ENCODE data around the gene ASPSCR1.

The ASPSCR1 gene

GRCh38 chr17:81977211-81977808 is at the start of gene ASPSCR1:
Gene ASPSCR1 (plus strand): TSS chr17:81977629. CDS start chr17:81977647, 18 bp downstream.
- DNase-seq: peak; percentile 91

DNA sequence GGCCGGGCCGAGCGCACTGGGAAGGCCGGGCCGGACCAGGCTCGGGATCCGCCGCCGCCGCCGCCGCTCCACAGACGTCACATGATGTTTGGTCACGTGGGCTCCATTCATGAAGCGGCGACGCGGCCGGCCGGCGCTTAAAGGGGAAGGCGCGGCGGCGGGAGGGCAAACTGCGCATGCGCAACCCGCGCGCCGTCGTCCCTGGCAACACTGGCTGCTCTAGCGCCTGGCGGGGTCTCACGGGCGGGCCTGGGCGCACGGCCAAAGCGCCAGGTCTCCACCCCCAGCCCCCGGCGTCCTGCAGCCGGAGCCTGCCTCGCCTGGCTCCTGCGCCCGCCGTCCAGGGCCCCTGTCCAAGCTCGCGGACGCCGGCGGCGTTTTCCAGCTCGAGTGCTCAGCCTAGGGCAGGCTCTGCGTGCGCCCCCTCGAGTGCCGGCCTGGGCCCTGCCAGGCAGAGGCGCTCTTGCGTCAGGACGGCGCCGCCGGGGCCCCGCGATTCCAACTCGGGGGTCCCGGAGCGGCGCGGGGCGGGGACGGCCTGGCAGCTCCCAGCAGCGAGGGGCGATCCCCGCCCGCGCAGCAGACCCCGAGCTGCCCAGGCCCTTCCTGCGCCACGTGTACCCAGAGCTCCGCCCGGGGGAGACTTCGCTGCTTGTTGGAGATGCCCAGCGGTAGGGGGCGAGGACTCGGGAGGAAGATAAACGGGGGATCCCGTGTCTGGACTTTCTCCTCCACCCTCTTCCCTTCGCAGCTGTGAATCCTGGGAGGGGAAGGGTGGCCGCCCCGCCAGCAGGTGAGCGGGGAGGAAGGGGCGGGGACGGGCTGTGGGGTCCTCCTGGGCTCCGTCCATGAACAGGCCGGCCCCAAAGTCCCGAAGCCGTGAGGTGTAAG is 49.5 kb upstream of the ASPSCR1 start, which contains the start of gene MAFG:
Gene MAFG (minus strand): TSS at position 83 of the 891 bp plus-strand sequence. CDS start 4,550 bp downstream, outside the sequence.
- peak; percentile 86 for DNase-seq

DNA sequence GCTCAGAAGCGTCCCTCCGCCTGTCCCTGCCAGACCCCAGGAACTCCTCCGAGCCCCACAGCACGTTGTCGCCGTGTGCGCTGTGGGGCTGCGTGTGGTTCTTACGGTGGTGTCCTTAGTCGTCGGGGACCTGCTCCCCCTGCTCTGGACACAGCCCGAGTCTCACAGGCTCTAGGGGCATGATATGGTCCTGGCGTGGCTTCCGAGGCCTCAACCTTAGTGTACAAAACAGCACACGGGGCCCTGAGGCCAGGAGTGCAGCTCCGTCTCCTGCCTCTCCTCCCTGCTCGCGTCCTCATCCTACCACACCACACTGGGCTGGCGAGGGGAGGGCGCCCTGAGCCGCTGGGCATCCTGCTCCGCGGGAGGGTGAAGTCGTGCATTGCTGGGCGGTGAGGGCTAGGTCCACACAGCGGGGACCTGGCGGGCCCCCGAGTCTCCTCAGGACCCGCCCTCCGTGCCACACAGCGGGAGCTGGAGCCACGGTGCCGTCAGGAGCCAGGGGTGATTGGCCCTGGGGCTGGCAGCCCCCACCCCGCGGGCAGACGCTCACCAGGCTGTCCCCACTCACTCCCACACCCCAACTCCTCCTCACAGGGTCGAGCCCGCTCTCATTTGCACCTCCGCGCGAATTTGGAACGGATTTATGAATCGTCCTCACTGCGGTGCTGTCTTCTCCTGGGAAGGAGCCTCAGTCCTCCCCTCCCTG is 48.7 kb upstream of the ASPSCR1 start:
- DNase-seq: no peak

DNA sequence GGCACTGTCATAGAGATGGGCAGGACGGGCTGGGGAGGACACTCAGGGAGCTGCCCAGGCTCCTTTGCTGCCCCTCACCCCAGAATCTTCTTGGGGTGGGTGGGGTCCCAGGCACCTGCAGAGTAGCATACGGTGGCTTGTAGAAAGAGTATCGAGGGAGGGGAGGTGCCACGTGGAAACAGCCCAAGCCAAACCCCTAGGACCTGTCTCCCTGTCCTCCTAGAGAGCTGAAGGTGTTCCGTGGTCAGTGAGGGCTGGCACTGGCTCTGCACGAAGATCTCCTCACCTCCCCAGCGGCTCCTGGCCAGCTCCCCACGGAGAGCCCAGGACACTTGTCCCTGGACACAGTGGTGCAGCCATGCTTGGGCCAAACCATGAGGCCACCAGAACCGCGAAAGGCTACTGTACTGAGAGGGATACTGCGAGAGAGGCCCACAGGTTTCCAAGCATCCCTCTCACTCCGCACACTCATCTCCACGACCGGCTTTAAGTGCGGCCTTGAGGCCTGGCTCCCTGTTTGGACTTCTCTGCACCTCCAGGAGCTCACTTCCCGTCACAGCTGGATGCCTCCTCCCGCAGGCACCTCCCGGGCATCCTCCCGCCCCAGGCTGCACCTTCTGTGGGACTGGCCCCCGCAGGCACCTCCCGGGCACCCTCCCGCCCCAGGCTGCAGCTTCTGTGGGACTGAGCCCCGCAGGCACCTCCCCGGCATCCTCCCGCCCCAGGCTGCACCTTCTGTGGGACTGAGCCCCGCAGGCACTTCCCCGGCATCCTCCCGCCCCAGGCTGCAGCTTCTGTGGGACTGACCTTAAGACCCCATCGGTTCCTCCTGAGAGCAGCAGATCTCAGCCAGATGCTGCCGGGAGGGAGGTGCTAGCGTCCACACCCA is 47.9 kb upstream of the ASPSCR1 start:
- DNase-seq: no peak

GRCh38 chr17:81930142-81931125 is 47.0 kb upstream of the ASPSCR1 start:
- no peak for DNase-seq

GRCh38 chr17:81931189-81931556 is 46.3 kb upstream of the ASPSCR1 start:
- DNase-seq: no peak

- DNase-seq: no peak
Measured at GRCh38 chr17:81931557-81932332, 45.7 kb upstream of the ASPSCR1 start.

DNA sequence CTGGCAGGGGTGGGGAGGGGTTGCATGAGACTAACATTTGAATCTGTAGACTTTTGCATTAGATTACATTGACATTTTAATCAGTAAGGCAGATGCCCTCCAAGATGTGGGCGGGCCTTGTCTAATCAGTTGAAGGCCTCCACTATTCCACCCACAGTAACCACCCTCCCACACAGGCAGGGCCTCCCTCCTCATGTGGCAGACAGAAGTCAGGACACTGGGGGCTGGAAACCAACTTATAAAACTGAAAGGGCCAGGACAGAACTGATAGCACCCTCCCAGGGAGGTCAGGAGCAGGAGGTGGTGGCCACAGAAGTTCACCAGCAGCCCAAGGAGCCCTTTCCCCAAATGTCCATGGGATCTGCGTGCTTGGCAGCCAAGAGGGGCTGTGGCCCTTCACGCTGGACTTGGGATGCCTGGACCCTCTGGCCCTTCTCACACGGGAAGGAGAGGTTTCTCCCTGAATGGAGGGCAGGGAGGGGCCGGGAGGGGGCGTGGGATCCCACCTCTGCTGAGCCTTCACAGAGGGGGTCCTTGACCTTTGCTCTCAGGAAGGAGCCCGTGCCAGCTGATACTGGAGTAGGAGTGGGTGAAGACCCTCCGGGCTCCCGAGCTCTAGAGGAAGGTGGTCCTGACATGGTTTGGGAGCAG is 45.0 kb upstream of the ASPSCR1 start:
- DNase-seq: no peak

DNA sequence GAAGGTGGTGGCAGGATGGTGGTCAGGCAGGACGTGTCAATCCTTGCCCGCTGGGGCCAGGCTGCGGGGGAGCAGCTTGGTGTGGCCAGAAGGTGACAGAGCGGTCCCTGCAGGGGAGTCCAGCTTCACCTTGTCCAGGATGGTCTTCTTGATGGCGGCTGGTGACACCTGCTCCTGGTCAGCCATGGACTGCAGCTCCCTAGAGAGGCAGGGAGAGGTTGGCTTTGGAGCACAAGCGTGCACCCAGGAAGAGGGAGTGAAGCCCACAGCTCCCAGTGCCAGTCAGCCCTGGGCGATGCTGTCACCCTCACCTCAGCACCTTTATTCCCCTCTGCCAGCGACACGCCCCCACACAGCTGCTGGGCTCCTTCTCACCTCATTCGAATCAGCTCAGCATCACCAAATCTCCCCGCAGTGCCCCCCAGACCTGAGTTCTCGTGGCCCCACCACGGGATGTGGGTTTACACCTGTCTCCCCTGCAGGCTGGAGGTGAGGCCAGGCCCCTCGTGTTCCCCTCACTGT is 44.2 kb upstream of the ASPSCR1 start:
- DNase-seq: no peak

GRCh38 chr17:81934098-81934757 is 43.2 kb upstream of the ASPSCR1 start:
- DNase-seq: no peak

GRCh38 chr17:81934850-81935708 is 42.4 kb upstream of the ASPSCR1 start:
- no peak for DNase-seq

- DNase-seq: no peak
Measured at GRCh38 chr17:81935709-81936084, 41.7 kb upstream of the ASPSCR1 start.

- DNase-seq: no peak
Measured at GRCh38 chr17:81939218-81939617, 38.2 kb upstream of the ASPSCR1 start.

GRCh38 chr17:81939881-81940385 is 37.5 kb upstream of the ASPSCR1 start:
- no peak for DNase-seq

DNA sequence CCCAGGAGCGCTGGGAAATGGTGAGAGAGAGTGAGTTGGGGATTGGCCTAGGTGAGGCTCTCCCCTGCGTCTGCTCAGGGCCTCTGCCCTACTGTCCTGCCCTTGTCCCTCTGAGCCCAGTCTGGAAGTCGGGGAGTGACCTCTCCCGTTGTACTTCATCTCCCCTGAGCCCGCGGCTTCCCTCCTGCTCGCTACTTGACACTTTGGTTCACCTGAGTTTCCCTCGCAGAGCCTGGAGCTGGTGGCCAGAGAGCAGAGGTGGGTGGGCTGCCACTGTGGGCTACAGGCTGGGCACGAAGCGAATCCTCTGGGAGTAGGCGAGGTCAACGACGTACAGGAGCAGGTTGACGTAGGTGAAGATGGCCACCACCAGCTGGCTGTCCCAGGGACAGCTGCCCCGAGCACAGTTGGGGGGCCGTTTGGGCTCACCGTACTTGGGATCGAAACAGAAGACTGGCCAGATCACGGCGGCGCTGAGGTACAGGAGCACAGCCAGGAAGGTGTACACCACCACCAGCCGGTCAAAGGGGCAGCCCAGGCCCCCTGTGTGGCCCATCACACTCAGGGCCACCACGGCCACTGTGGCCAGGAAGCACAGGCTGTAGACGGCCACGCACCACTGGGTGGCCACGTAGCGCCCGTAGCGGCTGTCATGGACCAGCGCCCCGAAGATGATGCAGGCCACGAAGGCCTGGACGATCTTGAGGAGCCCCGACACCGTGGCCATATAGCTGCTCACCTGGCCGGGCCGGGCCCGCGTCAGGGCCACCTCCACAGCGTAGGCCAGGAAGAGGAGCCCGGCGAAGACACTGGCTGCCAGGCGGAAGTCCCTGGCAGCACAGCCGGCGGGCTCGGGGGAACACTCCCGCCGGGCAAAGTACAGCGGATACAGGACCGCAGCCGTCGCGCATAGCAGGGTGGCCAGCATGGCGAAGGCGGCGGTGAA is 36.6 kb upstream of the ASPSCR1 start:
- DNase-seq: no peak

GRCh38 chr17:81941484-81942166 is 35.8 kb upstream of the ASPSCR1 start:
- no peak for DNase-seq
